Ureter (tissue), 1 donor: Measurements from ENCODE around the gene TP53I11. TPM values are rescaled to one million over a fixed set of nuclear protein-coding genes. Genes with fewer than 3 reads are reported as not detected.

Experiments
- DNase-seq: peaks from one replicate; pipeline ENCODE4 v3.0.0-alpha.2; 2020; ENCODE audit warnings: low spot score
- total RNA-seq: library from RNA; stranded (reverse); gene quantifications from one replicate; pipeline ENCODE4 v1.2.4, GENCODE V29; 2023
- donor health status: DM: yes; HTN: yes; CAD: no.

Gene TP53I11
- total RNA-seq, 1 donor from 2014 or later = 67.7 TPM

GRCh38 chr11:44914105-44914504 lies 36.6 kb downstream of the TP53I11 start:
- no peak for DNase-seq

GRCh38 chr11:44913502-44913901 lies 37.2 kb downstream of the TP53I11 start:
- no peak for DNase-seq

- no peak for DNase-seq
Measured at GRCh38 chr11:44912270-44912987, 38.3 kb downstream of the TP53I11 start.

- DNase-seq = peak; percentile 90
Measured at GRCh38 chr11:44911029-44911814, 39.5 kb downstream of the TP53I11 start.

- no peak for DNase-seq
Measured at GRCh38 chr11:44910591-44910990, 40.1 kb downstream of the TP53I11 start.

- DNase-seq = no peak
Measured at GRCh38 chr11:44909557-44909956, 41.1 kb downstream of the TP53I11 start.

GRCh38 chr11:44906649-44907048 lies 44.0 kb downstream of the TP53I11 start:
- no peak for DNase-seq

- DNase-seq = no peak
Measured at GRCh38 chr11:44905131-44905866, 45.4 kb downstream of the TP53I11 start.

- no peak for DNase-seq
Measured at GRCh38 chr11:44904261-44905020, 46.2 kb downstream of the TP53I11 start.

GRCh38 chr11:44903518-44903917 lies 47.2 kb downstream of the TP53I11 start:
- DNase-seq = no peak

- DNase-seq = no peak
Measured at GRCh38 chr11:44903035-44903434, 47.6 kb downstream of the TP53I11 start.

GRCh38 chr11:44901786-44902185 lies 48.9 kb downstream of the TP53I11 start:
- no peak for DNase-seq

- no peak for DNase-seq
Measured at GRCh38 chr11:44901120-44901633, 49.5 kb downstream of the TP53I11 start.

GRCh38 chr11:44899959-44900358 lies 50.7 kb downstream of the TP53I11 start:
- no peak for DNase-seq

GRCh38 chr11:44893846-44894617 lies 56.7 kb downstream of the TP53I11 start:
- DNase-seq = peak; percentile 70

GRCh38 chr11:44893308-44893822 lies 57.3 kb downstream of the TP53I11 start:
- DNase-seq = peak; percentile 61

GRCh38 chr11:44892843-44893242 lies 57.8 kb downstream of the TP53I11 start:
- no peak for DNase-seq

- DNase-seq = no peak
Measured at GRCh38 chr11:44889266-44889665, 61.4 kb downstream of the TP53I11 start.

- DNase-seq = no peak
Measured at GRCh38 chr11:44887636-44888035, 63.0 kb downstream of the TP53I11 start.

GRCh38 chr11:44886790-44887140 lies 63.9 kb downstream of the TP53I11 start:
- no peak for DNase-seq
